HK-2 (cell line): ENCODE data around the gene TMEM121.

Experiments used
- DNase-seq: peaks from one replicate; pipeline ENCODE4 v3.0.0-alpha.2; 2018; ENCODE audit not compliant: unreplicated experiment

The TMEM121 gene

GRCh38 chr14:105487449-105487985, 38.9 kb upstream of the TMEM121 start:
- DNase-seq: no peak

GRCh38 chr14:105487986-105488777, 38.2 kb upstream of the TMEM121 start:
- no peak for DNase-seq

GRCh38 chr14:105488781-105489541, 37.4 kb upstream of the TMEM121 start:
- no peak for DNase-seq

- peak; percentile 87 for DNase-seq
These were observed 36.7 kb upstream of the TMEM121 start for GRCh38 chr14:105489542-105490266.

- no peak for DNase-seq
These were observed 36.2 kb upstream of the TMEM121 start for GRCh38 chr14:105490267-105490571.

- DNase-seq: peak; percentile 100
These were observed 35.6 kb upstream of the TMEM121 start, which contains the start of gene TEDC1 for GRCh38 chr14:105490572-105491365. Gene TEDC1 (plus strand): TSS chr14:105491246. CDS start chr14:105491376, 130 bp downstream.

GRCh38 chr14:105491366-105491973, 34.9 kb upstream of the TMEM121 start:
- peak; percentile 82 for DNase-seq

GRCh38 chr14:105492031-105492970, 34.1 kb upstream of the TMEM121 start:
- no peak for DNase-seq

- DNase-seq: no peak
These were observed 33.2 kb upstream of the TMEM121 start for GRCh38 chr14:105492971-105493871.

GRCh38 chr14:105493921-105494605, 32.3 kb upstream of the TMEM121 start:
- no peak for DNase-seq

GRCh38 chr14:105494606-105494929, 31.8 kb upstream of the TMEM121 start:
- DNase-seq: no peak

- no peak for DNase-seq
These were observed 31.0 kb upstream of the TMEM121 start for GRCh38 chr14:105495101-105495989.

- no peak for DNase-seq
These were observed 30.2 kb upstream of the TMEM121 start for GRCh38 chr14:105495990-105496830.

- no peak for DNase-seq
These were observed 29.4 kb upstream of the TMEM121 start for GRCh38 chr14:105496831-105497591.

GRCh38 chr14:105497671-105498429, 28.5 kb upstream of the TMEM121 start:
- DNase-seq: no peak
